Measurements from ENCODE around the gene MYO7A.

MYO7A gene

DNA sequence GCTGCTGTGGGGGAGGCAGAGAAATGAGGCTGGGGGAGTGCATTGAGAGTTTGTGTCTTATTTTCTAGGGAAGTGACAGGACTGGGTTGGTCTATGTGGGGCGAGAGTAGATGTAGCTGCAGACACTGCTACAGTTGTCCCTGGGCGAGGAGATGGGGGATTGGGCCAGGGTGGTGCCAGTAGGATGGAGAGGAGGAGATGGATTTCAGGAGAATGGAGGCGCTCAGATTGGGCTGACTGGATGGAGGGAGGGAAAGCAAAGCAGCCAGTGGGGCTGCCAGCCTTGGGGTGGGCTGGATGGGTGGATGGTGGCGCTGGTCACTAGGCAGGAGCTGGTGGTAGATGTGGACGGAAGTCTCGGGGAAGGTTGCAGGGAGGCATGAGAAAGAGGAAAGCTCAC, 16.1 kb upstream of the MYO7A start:
- no peak for DNase-seq (ENCODE audit: low spot score)

- no peak for DNase-seq (ENCODE audit: low spot score)
Observed at GRCh38 chr11:77112641-77113381, 15.2 kb upstream of the MYO7A start.

GRCh38 chr11:77113382-77114088, 14.5 kb upstream of the MYO7A start:
- DNase-seq (ENCODE audit: low spot score): no peak

DNA sequence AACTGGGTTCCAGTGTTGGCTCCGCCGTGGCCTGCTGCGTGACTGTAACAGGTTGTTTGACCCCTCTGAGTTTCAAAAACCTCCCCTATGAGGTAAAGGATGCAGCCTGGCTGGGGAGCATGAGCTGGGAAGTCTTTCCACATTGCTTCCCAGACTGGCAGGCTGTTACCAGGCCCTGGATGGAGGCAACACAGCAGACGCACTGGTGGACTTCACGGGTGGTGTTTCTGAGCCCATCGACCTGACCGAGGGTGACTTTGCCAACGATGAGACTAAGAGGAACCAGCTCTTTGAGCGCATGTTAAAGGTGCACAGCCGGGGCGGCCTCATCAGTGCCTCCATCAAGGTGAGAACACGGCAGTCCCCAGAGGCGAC, 14.0 kb upstream of the MYO7A start:
- DNase-seq (ENCODE audit: low spot score): no peak

DNA sequence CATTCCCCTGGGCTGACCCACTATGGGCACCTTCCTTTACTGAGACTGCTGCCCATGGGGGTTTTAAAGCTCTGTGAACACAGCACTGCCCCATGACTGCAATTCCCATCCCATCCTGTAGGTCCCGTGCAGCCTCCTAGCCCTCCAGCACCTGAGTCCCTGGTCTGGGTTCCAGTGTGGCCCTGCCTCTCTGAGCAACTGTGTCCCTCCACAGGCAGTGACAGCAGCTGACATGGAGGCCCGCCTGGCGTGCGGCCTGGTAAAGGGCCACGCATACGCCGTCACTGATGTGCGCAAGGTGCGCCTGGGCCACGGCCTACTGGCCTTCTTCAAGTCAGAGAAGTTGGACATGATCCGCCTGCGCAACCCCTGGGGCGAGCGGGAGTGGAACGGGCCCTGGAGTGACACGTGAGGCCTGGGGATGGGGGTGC, 12.8 kb upstream of the MYO7A start:
- DNase-seq (ENCODE audit: low spot score): no peak

GRCh38 chr11:77115956-77116355, 12.1 kb upstream of the MYO7A start:
- DNase-seq (ENCODE audit: low spot score): no peak

GRCh38 chr11:77117492-77117891, 10.6 kb upstream of the MYO7A start:
- DNase-seq (ENCODE audit: low spot score): no peak

DNA sequence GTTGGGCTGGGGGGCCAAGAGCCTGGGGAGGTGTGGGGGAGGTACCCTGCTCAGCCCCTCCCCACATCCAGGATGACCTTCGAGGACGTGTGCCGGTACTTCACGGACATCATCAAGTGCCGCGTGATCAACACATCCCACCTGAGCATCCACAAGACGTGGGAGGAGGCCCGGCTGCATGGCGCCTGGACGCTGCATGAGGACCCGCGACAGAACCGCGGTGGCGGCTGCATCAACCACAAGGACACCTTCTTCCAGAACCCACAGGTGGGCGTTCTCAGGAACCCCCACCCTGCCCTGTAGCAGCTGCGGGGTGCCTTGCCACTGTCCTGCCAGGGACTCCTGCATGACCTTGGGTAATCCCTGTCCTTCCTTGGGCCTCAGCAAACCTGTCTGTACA, 10.0 kb upstream of the MYO7A start:
- no peak for DNase-seq (ENCODE audit: low spot score)

DNA sequence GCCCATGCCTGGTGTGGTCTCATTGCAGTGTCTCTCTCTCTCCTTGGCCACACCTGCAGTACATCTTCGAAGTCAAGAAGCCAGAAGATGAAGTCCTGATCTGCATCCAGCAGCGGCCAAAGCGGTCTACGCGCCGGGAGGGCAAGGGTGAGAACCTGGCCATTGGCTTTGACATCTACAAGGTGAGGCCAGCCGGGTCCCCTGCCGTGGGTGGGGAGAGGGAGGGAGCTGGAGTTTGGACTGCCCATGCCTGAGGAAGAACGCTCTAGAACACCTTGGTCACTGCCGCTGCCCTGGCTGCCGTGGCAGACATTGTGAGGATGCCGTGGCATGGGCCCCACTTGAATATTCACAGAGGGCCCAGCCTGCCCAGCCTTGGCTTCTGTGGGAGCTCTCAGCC, 9.1 kb upstream of the MYO7A start:
- no peak for DNase-seq (ENCODE audit: low spot score)

DNA sequence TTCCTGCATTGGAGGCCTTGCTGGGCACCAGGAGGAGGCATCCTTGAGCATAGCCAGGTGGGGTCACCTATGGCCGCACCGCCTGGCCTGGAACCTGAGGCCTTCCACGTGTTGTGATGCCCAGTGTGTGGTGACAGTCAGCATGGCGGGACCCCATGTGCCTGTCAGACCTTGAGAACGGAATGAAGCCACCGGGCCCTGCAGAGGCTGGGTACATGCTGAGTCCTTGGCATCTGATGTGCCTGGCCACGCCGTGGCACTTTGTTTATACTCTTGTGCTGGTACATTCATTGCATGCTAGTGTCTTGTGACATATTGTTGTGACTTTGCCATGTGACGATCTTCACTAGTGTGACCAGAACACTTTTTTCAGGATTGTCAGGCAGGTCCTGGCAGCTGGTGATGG, 8.5 kb upstream of the MYO7A start:
- DNase-seq (ENCODE audit: low spot score): no peak

DNA sequence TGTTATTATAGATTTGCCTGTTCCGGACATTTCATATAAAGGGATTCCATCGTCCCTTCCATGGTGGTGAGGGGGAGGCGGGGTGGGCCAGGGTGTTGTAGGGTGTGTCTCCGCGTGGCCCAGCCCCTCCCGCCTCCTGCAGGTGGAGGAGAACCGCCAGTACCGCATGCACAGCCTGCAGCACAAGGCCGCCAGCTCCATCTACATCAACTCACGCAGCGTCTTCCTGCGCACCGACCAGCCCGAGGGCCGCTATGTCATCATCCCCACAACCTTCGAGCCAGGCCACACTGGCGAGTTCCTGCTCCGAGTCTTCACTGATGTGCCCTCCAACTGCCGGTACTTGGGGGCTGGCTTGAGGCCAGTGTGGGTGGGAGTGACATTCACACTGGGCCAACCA, 7.5 kb upstream of the MYO7A start:
- no peak for DNase-seq (ENCODE audit: low spot score)

- DNase-seq (ENCODE audit: low spot score): no peak
Observed at GRCh38 chr11:77121096-77121640, 6.9 kb upstream of the MYO7A start.

GRCh38 chr11:77121876-77122575, 6.0 kb upstream of the MYO7A start:
- DNase-seq (ENCODE audit: low spot score): no peak

DNA sequence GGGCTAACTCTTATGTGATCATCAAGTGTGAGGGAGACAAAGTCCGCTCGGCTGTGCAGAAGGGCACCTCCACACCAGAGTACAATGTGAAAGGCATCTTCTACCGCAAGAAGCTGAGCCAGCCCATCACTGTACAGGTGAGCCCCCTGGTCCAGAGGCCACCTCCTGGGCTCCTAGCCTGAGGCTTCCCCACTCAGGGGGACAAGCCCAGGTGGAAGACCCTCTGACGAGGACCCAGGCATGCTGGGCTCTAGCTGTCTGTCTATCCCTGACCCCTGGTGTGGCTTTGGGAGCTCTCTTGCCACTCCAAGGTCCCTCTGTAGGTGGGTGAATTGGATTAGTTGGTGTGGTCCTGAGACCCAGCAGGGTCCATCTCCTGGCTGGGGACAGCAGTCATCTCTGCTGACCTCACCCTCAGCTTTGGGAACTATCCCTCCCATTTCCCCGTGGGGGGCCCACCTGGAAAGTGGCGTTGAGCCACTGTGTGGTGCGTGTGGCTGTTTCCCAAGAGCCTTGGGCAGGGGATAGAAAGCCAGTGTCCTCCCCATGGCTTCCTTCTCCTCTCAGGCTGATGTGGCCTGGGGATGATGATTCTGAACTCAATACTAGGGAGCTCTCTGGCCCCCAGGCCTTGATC, 5.4 kb upstream of the MYO7A start:
- no peak for DNase-seq (ENCODE audit: low spot score)

DNA sequence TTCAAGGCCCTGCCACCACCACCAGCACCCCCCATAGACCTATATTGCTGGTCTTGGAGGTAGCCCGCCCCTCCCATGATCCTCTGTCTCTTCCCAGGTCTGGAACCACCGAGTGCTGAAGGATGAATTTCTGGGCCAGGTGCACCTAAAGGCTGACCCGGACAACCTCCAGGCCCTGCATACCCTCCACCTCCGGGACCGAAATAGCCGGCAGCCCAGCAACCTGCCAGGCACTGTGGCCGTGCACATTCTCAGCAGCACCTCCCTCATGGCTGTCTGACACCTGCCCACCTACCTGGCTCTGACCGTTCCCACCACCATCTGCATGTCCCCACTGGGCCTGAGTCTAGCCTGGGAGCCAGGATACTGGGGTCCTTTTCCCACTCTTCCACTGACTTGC, 4.5 kb upstream of the MYO7A start:
- no peak for DNase-seq (ENCODE audit: low spot score)

GRCh38 chr11:77124041-77124440, 4.0 kb upstream of the MYO7A start:
- DNase-seq (ENCODE audit: low spot score): no peak

DNA sequence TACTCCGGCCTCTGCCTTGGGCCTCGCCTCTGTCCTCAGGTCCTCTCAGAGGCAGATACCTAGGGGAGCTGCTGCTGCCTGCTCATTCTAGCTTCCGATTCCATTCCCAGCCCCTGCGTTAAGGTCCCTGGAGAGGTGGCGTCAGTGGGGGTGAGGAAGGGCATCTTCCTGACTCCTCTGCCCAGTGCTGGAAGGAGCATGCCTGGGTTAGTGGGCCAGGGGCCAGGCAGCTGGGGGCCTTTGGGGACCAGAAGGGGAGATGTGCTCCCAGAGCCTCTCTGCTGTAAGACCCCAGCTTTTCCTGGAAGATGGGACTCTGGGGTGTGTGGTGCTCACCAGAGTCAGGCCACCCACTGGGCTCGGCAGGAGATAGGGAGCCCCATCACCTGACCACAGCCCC, 3.6 kb upstream of the MYO7A start:
- no peak for DNase-seq (ENCODE audit: low spot score)

- DNase-seq (ENCODE audit: low spot score): no peak
Observed at GRCh38 chr11:77125191-77125590, 2.9 kb upstream of the MYO7A start.

DNA sequence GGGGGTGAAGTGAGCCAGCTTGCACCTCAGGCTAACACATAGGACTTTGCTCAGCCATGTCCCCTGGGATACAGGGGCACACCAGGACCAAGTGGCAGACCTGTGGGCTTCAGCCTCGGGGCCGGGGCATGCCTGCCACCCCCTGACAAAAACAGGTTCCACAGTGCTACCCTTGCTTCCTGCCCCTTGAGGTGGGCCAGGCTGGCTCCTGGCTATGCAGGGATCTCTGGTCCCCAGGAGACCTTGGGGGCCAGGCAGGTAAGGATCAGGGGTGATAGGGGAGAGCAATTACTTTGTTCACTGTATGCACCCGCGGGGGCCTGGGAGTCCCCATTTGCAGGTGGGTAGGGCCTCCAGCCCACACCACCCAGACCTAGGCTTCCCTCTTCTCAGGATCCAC, 2.4 kb upstream of the MYO7A start:
- no peak for DNase-seq (ENCODE audit: low spot score)

- DNase-seq (ENCODE audit: low spot score): no peak
Observed at GRCh38 chr11:77126156-77126775, 1.8 kb upstream of the MYO7A start.

- DNase-seq (ENCODE audit: low spot score): no peak
Observed at GRCh38 chr11:77126861-77127234, 1.2 kb upstream of the MYO7A start.

Data from activated CD4-positive, alpha-beta T cell treated with anti-CD3 and anti-CD28 coated beads, Interleukin-2, Interleukin-4, amounts not matched to agents 100 ng/mL and 50 ng/mL, durations not matched to agents 16 hours and 8 hours (primary cell).